Astrocyte (in vitro differentiated cells and primary cell): ENCODE measurements around the gene RAD51AP1. TPM values are rescaled to one million over a fixed set of nuclear protein-coding genes. Genes with fewer than 3 reads are reported as not detected.

ENCODE experiments used
- DNase-seq: peaks from one replicate; pipeline ENCODE4 v3.0.0-alpha.2; 2010; ENCODE audit warnings: low read depth
- FAIRE-seq: peaks from 2 replicates; lab custom pipeline; 2011; peaks lifted over from hg19 to GRCh38; lab: Jason Lieb, UNC
- H2AFZ ChIP-seq: 2 replicates; pipeline ENCODE4 v1.6.0; 2012; ENCODE audit warnings: low read depth, low read length, inconsistent platforms
- H3K27ac ChIP-seq: 2 replicates; pipeline ENCODE4 v1.5.1; 2011; ENCODE audit warnings: low read depth, low read length, inconsistent platforms
- H3K27me3 ChIP-seq: 2 replicates; pipeline ENCODE4 v1.6.0; 2011; ENCODE audit warnings: low read length, inconsistent platforms; ENCODE audit not compliant: insufficient read depth
- H3K36me3 ChIP-seq: 2 replicates; pipeline ENCODE4 v1.5.1; 2011; ENCODE audit warnings: low read length, inconsistent platforms; ENCODE audit not compliant: insufficient read depth
- H3K4me1 ChIP-seq: 2 replicates; pipeline ENCODE4 v1.5.1; 2011; ENCODE audit warnings: low read length, inconsistent platforms; ENCODE audit not compliant: insufficient read depth
- H3K4me2 ChIP-seq: 2 replicates; pipeline ENCODE4 v1.6.0; 2012; ENCODE audit warnings: low read length, inconsistent platforms
- H3K4me3 ChIP-seq: 2 replicates; pipeline ENCODE4 v1.5.1; 2011; ENCODE audit warnings: low read depth, mild to moderate bottlenecking, low read length, inconsistent platforms; ENCODE audit not compliant: insufficient read depth
- H3K79me2 ChIP-seq: 2 replicates; pipeline ENCODE4 v1.6.0; 2012; ENCODE audit warnings: mild to moderate bottlenecking, low read length, inconsistent platforms; ENCODE audit not compliant: insufficient read depth
- H3K9ac ChIP-seq: 2 replicates; pipeline ENCODE4 v1.6.0; 2012; ENCODE audit warnings: mild to moderate bottlenecking, low read length, inconsistent platforms
- H3K9me3 ChIP-seq: 2 replicates; pipeline ENCODE4 v1.5.1; 2012; ENCODE audit warnings: low read depth, mild to moderate bottlenecking, low read length, inconsistent platforms; ENCODE audit not compliant: insufficient read depth
- H4K20me1 ChIP-seq: 2 replicates; pipeline ENCODE4 v1.6.0; 2012; ENCODE audit warnings: low read length, inconsistent platforms; ENCODE audit not compliant: insufficient read depth
- H3K27ac Mint-ChIP-seq: one replicate; pipeline ENCODE4 v1.8.0; 2021; ENCODE audit warnings: mild to moderate bottlenecking, mixed read lengths; ENCODE audit not compliant: unreplicated experiment
- H3K27me3 Mint-ChIP-seq: one replicate; pipeline ENCODE4 v1.8.0; 2021; ENCODE audit warnings: low read depth, mixed read lengths; ENCODE audit not compliant: unreplicated experiment
- H3K36me3 Mint-ChIP-seq: one replicate; pipeline ENCODE4 v1.8.0; 2021; ENCODE audit warnings: low read depth, mixed read lengths; ENCODE audit not compliant: unreplicated experiment
- H3K4me1 Mint-ChIP-seq: one replicate; pipeline ENCODE4 v1.8.0; 2021; ENCODE audit warnings: low read depth, mixed read lengths; ENCODE audit not compliant: unreplicated experiment
- H3K4me3 Mint-ChIP-seq: one replicate; pipeline ENCODE4 v1.8.0; 2021; ENCODE audit warnings: mild to moderate bottlenecking, moderate library complexity, mixed read lengths; ENCODE audit not compliant: unreplicated experiment
- H3K9me3 Mint-ChIP-seq: one replicate; pipeline ENCODE4 v1.8.0; 2021; ENCODE audit warnings: mild to moderate bottlenecking, mixed read lengths; ENCODE audit not compliant: unreplicated experiment
- CTCF ChIP-seq: IDR thresholded peaks from 2 replicates; pipeline ENCODE4 v1.5.1; 2011; ENCODE audit warnings: low read depth, mild to moderate bottlenecking, inconsistent platforms, low read length, moderate library complexity; ENCODE audit not compliant: insufficient read depth
- EZH2 ChIP-seq: IDR thresholded peaks from 2 replicates; pipeline ENCODE4 v1.6.1; 2012; ENCODE audit warnings: mild to moderate bottlenecking, low read length, inconsistent platforms; ENCODE audit not compliant: insufficient read depth
- total RNA-seq: library from RNA; stranded (reverse); gene quantifications from 2 replicates; pipeline ENCODE4 v1.2.1, GENCODE V29; 2021

RAD51AP1 gene
- total RNA-seq, 1 donor from 2014 or later = 5.3 TPM

GRCh38 chr12:4552191-4552590 is 13.5 kb downstream of the RAD51AP1 start:
- Histone ChIP-seq H3K4me2 (no peak overlapping the region), H3K4me1 (no peaks in the 10 kb centered on the region), H4K20me1 (no peaks in the 10 kb centered on the region), H3K36me3 (peaks cover 11% of the 10 kb centered on the region), H3K27ac (no peak overlapping the region), H3K4me3 (no peak overlapping the region), H3K9ac (no peak overlapping the region), H3K27me3 (no peaks in the 10 kb centered on the region), H3K79me2 (no peaks in the 10 kb centered on the region), H3K9me3 (no peaks in the 10 kb centered on the region), H2AFZ (no peak overlapping the region)
- no peak for TF ChIP-seq EZH2
- no peak for TF ChIP-seq CTCF
- no peaks in the 10 kb centered on the region for H3K4me1 Mint-ChIP-seq
- no peaks in the 10 kb centered on the region for H3K36me3 Mint-ChIP-seq
- H3K27me3 Mint-ChIP-seq = no peaks in the 10 kb centered on the region
- no peaks in the 10 kb centered on the region for H3K9me3 Mint-ChIP-seq
- FAIRE-seq = no peak
- H3K4me3 Mint-ChIP-seq = no peak overlapping the region
- H3K27ac Mint-ChIP-seq = no peak overlapping the region
- DNase-seq = no peak

GRCh38 chr12:4553943-4554342 is 15.3 kb downstream of the RAD51AP1 start:
- peaks cover 13% of the 10 kb centered on the region for H3K36me3 ChIP-seq
- TF ChIP-seq CTCF = no peak
- no peaks in the 10 kb centered on the region for H3K4me1 Mint-ChIP-seq
- H3K9me3 ChIP-seq = no peaks in the 10 kb centered on the region
- no peaks in the 10 kb centered on the region for H3K36me3 Mint-ChIP-seq
- H3K9me3 Mint-ChIP-seq = no peaks in the 10 kb centered on the region
- no peak overlapping the region for H3K4me2 ChIP-seq
- no peak overlapping the region for H3K4me3 ChIP-seq
- no peak overlapping the region for H3K27ac Mint-ChIP-seq
- no peaks in the 10 kb centered on the region for H3K4me1 ChIP-seq
- H3K79me2 ChIP-seq = no peaks in the 10 kb centered on the region
- no peaks in the 10 kb centered on the region for H4K20me1 ChIP-seq
- H3K27ac ChIP-seq = no peak overlapping the region
- no peak overlapping the region for H3K4me3 Mint-ChIP-seq
- H3K27me3 Mint-ChIP-seq = no peaks in the 10 kb centered on the region
- no peak for FAIRE-seq
- no peak overlapping the region for H2AFZ ChIP-seq
- H3K27me3 ChIP-seq = no peaks in the 10 kb centered on the region
- no peak overlapping the region for H3K9ac ChIP-seq
- DNase-seq = no peak

- DNase-seq (no peak), FAIRE-seq (no peak)
- Histone ChIP-seq H3K27ac (no peak overlapping the region), H4K20me1 (no peaks in the 10 kb centered on the region), H3K79me2 (no peaks in the 10 kb centered on the region), H3K27me3 (no peaks in the 10 kb centered on the region), H2AFZ (no peak overlapping the region), H3K4me2 (no peak overlapping the region), H3K4me3 (no peak overlapping the region), H3K9ac (no peak overlapping the region), H3K9me3 (no peaks in the 10 kb centered on the region), H3K36me3 (peaks cover 13% of the 10 kb centered on the region), H3K4me1 (no peaks in the 10 kb centered on the region)
- H3K27me3 Mint-ChIP-seq = no peaks in the 10 kb centered on the region
- no peaks in the 10 kb centered on the region for H3K9me3 Mint-ChIP-seq
- H3K4me1 Mint-ChIP-seq = no peaks in the 10 kb centered on the region
- no peak overlapping the region for H3K4me3 Mint-ChIP-seq
- TF ChIP-seq CTCF (no peak), EZH2 (no peak)
- no peaks in the 10 kb centered on the region for H3K36me3 Mint-ChIP-seq
- no peak overlapping the region for H3K27ac Mint-ChIP-seq
Measured at GRCh38 chr12:4555804-4556203, 17.1 kb downstream of the RAD51AP1 start.
